CMK (cell line): Measurements from ENCODE around the gene GVQW3.
"Not testable (repeated sequence)": the region's sequence is repeated elsewhere in the genome, so short reads cannot be mapped to it uniquely, and the experiment has no call there.

Source experiments
- DNase-seq: peaks from one replicate; pipeline ENCODE4 v3.0.0-alpha.2; 2010; ENCODE audit warnings: low read depth

The GVQW3 gene

DNA sequence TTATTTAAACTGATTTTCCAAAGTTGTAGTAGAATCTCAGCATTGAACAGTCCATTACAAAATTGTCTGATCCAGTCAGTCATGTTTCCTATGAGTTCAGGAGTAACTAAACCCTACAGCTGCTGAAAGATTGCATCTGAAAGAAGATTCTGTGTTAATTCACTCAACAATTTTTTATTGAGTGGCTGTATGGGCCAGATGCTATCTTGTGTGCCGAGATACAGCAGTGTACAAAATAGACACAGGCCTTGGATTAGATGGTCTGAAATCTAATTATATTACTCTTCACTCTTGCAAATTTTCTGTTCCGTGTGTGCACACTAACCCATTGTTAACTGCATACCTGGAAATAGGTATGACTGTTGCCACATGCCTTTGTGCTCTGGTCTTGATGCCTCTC is 7.3 kb downstream of the GVQW3 start:
- DNase-seq, result no peak

DNA sequence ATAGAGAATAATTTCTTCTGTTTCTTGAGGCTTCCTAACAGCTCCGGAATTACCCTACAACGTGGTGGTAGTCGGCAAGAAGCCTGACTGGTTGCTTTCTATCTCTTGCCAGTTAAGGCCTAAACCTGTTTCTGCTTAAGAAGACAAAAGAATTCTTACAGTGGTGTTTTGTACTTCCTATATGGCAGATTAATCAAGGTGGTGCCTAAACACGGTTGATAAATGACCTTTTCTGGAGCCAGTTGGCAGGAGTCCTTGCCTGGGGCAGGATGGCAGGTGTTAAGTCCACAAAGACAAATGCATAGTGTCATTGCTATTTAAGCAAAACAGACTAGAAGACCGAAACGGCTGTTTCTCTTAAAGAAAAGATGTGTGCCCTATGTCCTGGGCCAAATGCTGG is 9.9 kb downstream of the GVQW3 start:
- DNase-seq, result no peak

DNA sequence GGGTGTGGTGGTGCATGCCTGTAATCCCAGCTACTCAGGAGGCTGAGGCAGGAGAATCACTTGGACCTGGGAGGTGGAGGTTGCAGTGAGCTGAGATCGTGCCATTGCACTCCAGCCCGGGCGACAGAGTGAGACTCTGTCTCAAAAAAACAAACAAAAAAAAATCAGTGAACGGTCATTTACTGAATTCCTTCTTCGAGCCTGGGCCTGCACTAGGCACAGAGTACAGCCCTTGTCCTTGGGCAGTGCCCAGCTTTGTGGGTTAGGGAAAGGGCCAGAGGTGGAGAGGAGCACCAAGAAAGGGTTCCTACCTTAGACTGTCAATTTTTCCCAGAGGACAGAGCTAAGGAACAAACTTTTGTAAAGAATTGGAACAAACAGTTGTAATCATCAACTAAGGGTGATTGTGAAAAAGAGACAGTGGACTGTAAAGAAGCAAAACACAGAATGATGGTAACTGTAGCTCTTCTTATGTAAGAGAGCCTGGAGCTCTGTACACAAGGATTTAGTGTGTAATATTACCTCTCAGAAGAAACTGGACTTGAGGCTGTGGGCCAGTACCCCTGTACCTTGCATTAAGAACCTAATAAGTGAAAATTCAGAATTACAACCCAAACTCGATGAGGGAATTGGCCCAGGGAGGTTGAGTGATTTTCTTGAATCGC is 10.8 kb downstream of the GVQW3 start:
- no peak for DNase-seq

DNA sequence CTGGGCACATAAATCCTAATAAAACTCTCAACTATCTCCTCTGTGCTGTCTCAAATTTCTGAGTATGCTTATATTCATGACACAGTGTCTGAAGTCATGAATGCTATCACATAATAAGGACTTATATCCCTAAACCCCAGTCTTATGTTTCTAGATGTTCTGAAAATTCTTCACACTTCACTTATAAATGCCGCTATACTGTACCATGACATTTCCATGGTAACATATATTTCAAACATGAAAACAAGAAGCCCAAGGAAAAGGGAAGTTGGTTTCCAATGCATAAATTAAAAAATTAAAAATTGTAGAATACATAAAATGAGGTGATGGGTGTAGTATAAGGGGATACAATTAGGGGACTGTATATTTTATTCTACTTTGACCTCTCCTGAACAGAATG is 11.7 kb downstream of the GVQW3 start:
- DNase-seq, result no peak

DNA sequence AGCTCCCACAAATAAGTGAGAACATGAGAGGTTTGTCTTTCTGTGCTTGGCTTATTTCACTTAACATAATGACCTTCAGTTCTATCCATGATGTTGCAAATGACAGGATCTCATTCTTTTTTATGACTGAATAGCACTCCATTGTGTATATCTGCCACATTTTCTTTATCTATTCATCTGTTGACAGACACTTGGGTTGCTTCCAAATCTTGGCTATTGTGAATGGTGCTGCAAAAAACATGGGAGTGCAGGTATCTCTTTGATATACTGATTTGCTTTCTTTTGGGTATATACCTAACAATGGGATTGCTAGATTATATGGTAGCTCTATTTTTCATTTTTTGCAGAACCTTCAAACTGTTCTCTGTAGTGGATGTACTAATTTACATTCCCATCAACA is 13.3 kb downstream of the GVQW3 start:
- no peak for DNase-seq

DNA sequence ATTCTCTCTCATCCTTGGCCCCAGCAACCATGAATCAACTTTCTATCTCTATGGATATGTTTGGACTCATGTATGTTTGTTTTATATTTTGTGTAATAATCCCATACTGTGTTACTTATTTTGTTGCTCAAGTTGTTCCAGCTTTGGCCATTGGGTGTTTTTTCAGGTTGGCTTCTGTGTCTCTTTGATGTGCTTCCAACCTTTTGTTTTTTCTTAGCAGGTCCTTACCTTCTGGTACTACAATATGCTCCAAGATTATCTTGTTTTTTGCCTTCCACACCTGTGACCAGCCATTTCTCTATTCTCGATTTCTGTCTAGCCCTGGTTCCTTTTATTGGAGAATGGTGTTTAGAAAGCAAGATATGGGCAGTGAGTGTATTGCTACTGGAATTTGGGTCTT is 14.2 kb downstream of the GVQW3 start:
- DNase-seq, result no peak

DNA sequence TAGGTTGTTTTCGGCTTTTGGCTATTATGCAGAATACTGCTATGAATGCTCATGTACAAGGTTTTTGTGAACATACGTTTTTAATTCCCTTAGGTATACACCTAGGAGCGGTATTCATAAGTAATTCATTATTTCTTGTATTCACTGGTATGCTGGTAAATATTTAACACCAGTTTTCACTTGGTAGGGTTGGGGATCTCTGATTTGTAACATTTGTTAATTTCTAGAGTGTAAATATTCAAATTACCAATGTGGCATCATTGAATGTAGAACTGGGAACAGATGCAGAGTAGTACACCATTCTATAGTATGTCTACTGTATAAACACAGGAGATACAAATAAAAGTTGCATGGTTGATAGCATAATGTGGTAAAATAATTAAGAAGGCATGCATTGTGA is 16.3 kb downstream of the GVQW3 start:
- no peak for DNase-seq

DNA sequence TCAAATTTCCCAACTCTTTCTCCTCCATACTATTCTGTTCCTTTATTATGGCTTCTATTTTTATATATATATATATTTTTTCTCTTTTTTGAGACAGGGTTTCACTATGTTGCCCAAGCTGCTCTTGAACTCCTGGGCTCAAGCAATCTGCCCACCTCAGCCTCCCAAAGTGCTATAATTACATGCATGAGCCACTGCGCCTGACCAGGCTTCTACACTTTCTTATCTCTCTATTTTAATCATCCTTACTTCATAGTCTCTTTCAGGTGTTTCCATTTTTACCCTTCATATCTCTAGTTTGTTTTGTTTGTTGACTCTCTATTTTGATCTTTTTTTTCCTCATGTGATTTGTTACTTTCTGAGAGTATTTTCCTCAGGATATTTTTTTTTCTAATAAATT is 19.8 kb downstream of the GVQW3 start:
- no peak for DNase-seq

DNA sequence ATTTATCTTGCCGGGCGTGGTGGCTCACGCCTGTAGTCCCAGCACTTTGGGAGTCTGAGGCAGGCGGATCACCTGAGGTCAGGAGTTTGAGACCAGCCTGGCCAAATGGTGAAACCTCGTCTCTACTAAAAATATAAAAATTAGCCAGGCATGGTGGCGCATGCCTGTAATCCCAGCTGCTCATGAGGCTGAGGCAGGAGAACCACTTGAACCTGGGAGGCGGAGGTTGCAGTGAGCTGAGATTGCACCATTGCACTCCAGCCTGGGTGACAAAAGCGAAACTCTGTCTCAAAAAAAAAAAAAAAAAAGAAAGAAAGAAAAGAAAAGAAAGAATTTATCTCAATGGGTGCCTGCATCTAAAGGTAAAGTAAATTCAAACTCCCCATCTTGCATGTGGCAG is 20.4 kb downstream of the GVQW3 start:
- DNase-seq, result not testable (repeated sequence)

DNA sequence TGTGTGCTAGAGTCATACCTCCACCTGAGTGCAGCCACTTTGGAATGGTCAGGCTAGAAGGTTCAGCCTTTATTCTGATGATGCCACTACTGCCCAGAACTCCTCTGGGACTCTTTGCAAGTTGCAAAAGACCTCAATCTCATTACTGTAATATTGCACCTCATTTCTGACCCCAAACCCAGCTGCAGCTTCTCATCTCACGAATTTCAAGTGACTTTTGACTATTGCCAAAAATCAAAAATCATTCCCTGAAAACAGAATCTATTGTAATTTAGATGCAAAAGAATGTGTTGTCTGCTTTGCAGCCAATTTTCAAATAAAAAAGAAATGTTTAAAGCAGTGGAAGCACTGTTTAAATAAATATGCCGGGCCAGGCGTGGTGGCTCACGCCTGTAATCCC is 25.2 kb downstream of the GVQW3 start:
- no peak for DNase-seq

DNA sequence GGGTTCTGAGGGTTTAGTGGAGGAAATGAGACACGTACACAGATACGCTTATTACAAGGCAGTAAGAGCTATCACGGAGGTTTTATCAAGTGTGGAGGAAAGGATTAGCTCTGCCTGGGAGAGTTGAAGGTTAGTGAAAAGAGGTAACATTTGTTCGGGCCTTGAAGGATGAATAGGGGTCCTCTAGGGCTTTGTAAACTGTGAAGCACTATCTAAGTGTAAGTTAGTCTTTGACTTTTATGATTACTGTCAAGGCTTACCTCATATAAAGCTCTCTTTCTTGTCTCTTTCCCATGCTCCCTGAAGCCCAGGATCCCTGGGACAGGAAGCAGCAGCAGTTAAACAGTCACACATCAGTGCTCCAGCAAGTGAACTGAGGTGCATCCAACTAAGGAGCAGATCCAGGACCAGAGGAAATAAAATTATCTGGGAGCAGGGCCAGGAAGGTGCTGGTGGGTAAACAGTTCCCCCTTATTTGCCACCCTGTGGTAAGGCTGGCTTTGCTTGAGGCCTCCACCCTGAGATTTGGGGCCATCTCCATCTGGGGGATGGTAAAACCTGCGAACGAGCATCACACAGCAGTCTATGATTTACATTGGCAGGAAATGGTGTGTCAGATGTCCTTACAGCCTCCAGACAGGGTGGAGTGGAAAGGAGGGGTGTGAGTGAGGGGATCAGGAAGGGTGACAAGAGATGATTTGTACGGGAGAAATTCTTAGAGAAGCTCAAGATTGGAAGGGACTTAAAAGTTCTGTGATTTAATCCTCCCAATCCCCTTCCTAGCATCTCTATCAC is 27.2 kb downstream of the GVQW3 start:
- DNase-seq, result no peak

DNA sequence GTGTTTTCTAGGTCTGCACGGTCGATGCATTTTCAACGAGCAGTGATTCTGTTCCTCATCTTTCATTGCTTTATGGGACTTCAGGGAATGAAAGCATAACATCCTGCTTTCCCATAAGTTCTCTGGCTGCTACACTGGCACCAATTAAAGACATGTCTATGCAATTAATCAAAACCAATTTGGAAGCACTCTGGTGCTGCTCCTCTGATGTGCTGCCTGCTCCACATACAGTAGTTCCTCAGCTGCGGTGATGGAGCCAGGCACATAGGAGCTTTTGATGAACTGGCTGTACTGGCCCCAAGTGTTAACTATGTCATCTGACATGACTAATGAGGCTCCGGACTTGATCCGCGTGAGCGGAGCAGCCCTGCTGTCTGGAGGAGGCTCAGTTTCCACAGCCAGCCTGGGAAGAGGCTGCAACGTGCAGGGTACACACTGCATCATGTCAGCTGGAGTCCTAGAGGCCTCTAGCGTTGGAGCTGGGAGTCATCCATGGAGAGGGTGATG is 29.8 kb downstream of the GVQW3 start:
- no peak for DNase-seq

DNA sequence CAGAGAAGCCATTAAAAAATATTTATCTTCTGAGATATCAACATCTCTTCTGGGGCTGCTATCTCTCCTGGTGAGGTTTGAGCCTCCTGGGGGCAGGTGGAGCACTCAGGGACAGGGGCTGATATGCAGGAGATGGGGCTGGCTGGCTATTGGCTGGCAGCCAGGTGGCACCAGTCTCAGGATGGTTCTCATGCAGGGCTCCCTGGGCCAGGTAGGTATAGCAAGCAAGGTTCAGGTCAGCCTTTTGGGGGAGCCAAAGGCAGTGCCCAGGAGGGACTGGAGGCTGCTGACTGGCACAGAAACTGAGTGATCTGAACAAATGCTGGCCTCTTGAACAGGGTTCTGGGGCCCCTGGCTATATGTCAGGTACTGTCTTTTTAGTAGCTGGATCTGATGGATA is 34.0 kb downstream of the GVQW3 start:
- DNase-seq, result no peak

DNA sequence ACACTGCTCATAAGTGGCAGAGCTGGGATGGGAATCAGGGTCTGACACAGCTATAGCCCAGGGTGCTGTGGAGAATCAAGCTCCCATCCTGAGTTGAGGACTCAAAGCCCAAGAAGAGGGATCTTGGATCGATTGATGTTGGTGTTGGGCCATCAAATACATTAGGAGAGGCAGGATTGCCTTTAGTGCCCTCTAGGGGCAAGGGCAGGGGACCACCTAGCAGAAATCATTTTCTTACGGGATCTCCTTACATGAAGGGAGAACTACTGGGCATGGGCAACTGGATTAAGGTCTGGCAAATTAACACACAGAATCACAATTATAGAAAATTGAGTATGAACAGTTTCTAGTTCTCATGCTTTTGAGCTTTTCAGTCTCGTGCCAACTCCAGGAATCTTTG is 38.8 kb downstream of the GVQW3 start:
- DNase-seq, result no peak

DNA sequence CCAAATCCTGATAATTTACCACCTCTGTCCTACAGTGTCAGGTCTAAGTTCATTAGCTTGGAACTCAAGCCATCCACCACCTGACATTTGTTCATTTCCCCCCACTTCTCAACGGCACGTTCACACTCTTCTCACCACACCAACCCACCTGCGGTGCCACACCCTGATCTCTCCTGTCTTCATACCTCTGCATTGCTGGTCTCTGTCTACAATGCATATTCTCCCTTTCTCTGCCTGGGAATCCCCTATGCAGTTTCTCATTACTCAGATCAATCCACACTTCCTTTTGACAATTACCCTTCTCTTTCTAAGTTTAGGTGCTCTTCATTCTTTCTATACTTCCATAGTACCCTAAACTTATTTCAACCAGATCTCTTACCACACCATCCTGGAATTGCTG is 43.3 kb downstream of the GVQW3 start:
- DNase-seq, result no peak

DNA sequence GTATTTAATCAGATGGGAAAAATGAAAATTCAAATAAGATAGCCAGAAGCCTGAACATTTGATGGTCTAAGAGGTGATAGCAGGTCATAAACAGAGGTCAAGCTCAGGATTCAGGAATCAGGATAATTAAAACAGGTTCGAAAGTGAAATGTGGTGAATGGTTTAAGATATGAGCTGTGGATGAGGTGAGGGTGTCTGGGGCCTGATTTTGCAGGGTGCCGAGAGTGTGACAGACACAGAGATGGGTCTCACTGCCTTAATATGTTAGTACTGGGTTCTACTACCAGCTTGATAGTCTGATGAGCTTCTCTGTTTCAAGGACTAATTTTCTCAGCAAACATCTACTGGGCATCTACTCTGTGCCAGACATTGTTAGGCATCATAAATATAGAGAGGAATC is 43.8 kb downstream of the GVQW3 start:
- no peak for DNase-seq

DNA sequence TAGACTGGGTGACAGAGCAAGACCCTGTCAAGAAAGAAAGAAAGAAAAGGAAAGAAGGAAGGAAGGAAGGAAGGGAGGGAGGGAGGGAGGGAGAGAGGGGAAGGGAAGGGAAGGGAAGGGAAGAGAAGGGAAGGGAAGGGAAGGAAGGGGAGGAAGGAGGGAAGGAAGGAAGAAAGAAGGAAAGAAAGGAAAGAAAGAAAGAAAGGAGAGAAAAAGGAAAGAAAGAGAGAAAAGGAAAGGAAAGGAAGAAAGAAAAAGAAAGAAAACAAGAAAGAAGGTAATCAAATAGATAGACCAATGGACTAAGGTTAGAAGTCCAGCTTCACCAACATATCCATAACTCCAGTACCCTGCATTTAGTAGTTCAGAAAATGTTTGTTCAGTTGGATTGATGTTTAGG is 45.5 kb downstream of the GVQW3 start:
- no peak for DNase-seq

DNA sequence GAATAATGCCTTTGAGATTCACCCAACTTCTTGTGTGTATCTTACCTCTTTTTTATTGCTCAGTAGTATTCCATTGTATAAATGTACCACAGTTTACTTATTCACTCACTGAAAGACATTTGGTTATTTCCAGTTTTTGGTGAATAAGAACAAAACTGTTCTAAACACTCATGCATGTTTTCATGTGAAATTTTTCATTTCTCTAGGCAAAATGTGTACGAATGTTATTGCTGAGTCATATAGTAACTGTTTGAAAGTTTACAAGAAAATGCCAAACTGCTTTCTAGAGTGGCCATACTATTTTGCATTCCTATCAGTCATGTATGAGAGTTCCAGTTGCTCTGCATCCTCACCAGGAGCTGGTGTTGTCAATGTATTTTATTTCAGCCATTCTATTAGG is 54.9 kb downstream of the GVQW3 start:
- DNase-seq, result no peak

DNA sequence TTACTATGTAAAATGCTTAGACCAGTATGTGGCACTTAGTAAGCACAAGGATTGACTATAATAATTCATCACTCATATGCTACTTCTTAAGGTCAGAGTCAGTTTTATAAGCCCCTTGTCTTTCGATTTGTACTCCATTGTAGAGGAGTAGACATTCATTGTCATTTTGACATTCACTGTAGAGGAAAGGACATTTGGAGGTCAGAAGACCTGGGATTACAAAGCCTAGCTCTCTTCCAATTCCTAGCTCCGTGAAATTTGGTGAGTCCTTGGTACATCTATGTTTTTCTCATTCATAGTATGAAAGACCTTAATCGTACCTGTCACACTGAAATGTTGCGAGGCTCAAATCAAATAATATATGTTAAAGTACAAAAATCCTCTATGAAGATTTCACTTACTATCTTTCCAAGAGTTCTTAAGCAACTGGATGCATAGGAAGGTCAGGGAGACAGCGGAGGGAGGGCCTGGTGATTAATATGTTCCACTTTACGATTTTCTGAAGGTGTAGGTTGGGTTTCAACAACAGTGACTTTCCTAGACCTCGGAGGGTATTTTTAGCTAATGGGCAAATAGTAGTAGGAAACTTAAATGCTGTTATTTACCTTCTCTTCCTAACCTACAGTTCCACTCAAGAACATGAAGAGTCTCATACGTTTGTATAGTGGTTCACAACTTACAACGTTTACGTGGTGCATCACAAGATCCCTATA is 62.3 kb downstream of the GVQW3 start:
- DNase-seq, result no peak

DNA sequence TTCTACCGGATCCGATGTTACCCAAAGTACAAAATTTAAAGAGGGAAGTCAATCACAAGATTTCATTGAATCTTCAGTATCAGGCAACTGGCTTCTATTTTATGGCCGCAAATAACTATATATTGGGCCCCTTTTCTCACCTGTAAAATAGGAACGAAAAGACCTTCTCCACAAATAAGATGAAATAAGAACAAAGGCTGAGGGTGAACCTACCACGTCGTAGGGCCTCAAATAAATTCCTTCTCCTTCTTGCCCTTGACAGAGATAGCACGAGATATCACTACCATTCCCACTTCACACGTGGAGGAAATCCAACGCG is 62.9 kb downstream of the GVQW3 start:
- no peak for DNase-seq

DNA sequence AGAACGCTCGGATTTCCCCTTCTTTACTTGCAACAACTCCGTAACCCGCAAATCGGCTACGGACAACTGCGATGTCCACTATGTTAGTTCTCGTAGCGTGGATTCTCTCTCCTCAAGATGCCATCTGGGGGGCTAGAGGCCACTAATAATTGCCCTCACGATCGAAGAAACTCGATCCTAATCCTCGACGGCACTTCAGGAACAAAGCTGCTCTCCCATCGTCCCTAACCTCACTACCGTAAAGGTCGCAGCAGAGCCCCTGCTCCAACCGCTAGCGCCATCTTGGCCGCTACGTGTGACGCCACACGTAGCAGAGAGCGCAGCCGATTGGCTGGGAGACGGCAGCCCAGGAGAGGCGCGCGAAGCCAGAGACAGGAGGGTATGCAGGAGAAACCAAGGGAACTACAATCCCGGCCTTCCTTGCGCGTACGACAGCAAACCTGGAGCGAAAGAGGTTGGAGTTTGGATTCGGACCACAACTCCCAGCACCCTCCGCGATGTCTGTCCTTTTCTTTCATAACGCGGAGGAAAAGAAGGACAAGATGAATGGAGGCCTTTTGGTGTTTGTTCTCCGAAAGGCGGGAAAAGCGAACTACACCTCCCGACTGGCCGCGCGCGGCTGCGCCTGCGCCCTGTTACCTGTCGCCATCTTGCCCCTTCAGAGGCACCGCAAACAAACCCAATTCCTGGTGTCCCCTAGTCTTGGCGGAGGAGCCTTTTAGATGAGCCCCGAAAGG is 63.4 kb downstream of the GVQW3 start, which contains the start of gene EMSY:
EMSY (plus strand) TSS at position 635 of the 737 bp plus-strand sequence. CDS start 1,921 bp downstream, outside the sequence.
- DNase-seq, result peak; percentile 99
